DMS 273 treated with DMSO at 0.1 percent for 48 hours (cell line): Measurements from ENCODE around the gene KRTAP9-4.
"Not testable (repeated sequence)": the region's sequence is repeated elsewhere in the genome, so short reads cannot be mapped to it uniquely, and the experiment has no call there.

Experiments
- DNase-seq: peaks from one replicate; lab custom pipeline; 2025; lab: John Stamatoyannopoulos, UW

KRTAP9-4 gene

DNA sequence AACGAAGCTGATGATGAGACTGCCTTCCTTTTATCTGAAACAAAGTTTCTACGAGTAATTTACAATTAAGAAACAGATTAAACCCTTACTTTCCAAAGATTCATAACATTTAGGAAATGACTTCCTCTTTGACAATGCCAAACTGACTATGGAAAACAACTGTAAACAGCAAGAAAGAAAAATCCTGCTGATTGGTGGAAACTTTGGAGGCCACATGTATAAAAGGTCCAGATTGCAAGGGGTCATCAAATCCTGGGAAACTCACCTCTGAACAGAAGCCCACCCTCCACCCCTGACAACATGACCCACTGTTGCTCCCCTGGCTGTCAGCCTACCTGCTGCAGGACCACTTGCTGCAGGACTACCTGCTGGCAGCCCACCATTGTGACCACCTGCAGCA, 15.6 kb downstream of the KRTAP9-4 start, which contains the start of gene KRTAP9-6:
TSS of gene KRTAP9-6 (plus strand) at position 301 of the 400 bp plus-strand sequence. CDS start at position 301, 0 bp downstream.
- DNase-seq, result no peak

DNA sequence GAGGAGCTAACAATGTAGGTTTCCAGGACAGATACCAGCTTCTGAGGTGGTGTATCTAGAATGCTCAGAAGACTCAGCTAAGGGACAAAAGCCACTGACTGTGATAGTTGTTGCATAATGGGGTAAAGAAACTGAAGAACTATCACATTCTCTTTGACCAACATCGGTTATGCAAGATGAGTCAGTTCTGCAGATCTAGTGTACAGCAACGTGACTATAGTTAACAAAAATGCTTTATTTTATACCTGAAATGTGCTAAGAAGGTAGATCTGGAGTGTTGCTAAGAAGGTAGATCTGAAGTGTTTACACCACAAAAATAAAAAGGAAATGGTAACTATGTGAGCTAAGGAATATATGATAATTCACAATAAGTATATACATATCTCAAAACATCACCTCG, 18.2 kb downstream of the KRTAP9-4 start:
- DNase-seq, result no peak

DNA sequence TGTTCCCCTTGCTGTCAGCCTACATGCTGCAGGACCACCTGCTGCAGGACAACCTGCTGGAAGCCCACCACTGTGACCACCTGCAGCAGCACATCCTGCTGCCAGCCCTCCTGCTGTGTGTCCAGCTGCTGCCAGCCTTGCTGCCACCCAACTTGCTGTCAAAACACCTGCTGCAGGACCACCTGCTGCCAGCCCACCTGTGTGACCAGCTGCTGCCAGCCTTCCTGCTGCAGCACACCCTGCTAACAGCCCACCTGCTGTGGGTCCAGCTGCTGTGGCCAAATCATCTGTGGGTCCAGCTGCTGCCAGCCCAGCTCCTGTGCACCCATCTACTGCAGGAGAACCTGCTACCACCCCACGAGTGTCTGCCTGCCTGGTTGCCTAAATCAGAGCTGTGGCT, 21.8 kb downstream of the KRTAP9-4 start:
- not testable (repeated sequence) for DNase-seq

DNA sequence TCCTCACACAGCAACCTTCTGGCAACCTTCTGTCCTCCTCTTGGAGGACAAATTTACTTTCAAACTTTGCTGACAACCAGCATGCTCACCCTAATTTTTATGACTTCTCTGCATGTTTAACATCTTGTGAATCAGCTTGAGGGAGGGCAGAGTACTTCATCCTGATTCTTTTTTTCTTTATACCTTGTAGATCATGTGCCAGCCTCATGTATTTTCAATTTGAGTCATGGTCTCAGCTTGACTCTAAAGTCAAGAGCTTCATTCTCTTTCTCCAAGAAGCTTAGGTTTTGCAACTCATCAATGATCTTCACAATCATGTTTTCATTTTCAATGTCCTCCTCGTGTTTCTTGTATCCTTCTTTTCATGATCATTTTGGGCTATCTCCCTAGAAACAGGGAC, 22.4 kb downstream of the KRTAP9-4 start:
- DNase-seq, result no peak

DNA sequence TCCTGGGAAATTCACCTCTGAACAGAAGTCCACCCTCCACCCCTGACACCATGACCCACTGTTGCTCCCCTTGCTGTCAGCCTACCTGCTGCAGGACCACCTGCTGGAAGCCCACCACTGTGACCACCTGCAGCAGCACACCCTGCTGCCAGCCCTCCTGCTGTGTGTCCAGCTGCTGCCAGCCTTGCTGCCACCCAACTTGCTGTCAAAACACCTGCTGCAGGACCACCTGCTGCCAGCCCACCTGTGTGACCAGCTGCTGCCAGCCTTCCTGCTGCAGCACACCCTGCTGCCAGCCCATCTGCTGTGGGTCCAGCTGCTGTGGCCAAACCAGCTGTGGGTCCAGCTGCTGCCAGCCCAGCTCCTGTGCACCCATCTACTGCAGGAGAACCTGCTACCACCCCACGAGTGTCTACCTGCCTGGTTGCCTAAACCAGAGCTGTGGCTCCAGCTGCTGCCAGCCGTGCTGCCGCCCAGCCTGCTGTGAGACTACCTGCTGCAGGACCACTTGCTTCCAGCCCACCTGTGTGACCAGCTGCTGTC, 26.2 kb downstream of the KRTAP9-4 start, which contains the start of gene KRTAP9-7:
TSS of gene KRTAP9-7 (plus strand) at position 51 of the 543 bp plus-strand sequence. CDS start at position 51, 0 bp downstream.
- not testable (repeated sequence) for DNase-seq

DNA sequence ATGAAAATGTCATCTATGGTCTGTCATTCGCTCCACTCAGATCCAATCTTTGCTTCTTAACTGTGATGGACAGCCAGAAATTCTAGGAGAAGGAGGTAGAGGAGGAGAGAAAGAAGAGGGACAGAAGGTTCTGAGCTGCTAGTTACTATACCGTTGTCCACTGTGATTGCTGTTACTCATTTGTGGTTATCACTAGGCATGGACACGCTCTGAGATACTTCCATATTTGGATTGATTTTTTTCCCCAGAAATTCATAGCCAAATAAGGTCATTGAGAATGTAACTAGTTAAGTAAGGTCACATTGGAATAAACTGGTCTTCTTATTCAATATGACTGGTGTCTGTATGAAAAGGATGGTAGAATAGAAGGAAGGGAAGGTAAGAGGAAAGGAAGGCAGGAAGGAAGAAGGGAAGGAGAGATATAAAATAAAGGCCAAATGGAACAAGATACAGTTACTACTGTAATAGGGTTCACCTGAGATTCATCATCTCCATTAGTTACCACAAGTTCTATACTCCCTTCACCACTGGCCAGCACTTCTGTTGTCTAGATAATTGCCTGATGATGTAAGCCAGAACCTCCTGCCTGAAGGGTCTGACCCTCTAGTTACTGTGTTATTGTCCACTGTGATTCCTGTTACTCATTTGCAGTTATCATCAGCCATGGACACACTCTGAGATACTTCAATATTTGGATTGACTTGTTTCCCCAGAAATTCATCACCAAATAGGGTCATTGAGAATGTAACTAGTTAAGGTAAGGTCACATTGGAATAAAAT, 28.9 kb downstream of the KRTAP9-4 start:
- DNase-seq, result no peak

DNA sequence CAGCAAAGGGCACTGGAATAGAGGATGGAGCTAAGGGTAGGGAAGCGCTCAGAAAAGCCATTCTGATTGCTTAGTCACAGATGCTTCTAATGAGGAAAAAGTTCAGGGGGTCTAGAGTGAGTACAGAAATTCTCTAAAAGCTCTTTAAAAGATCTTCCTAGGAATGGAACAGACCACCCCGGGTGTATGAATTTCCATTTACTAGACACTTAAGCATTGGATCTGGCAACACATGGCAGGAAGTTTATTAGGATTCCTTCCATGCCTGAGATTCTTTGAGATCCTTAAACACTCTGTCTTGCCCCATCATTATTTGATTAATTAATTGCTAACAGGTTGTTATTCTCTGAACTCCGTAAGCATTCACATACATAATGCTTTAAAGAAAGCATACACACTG, 34.6 kb downstream of the KRTAP9-4 start:
- no peak for DNase-seq

DNA sequence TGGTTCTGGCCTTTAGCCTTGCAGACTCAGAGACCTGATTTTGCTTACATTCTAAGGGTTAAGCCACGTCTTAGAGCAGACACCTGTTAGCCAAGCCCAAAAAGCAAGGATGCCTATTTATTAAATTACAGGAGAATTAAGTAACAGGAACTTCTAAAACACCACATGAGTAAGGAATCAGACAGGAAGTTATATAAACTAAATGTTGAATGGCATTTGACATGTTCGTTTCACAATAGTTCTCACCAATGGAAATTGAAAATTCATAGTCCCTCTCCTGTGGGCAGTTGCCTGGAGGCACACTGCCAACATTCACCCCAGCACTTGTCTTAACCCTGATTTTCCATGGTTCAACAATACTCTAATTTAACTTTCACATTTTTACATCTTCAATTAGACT, 35.1 kb downstream of the KRTAP9-4 start:
- DNase-seq, result no peak

DNA sequence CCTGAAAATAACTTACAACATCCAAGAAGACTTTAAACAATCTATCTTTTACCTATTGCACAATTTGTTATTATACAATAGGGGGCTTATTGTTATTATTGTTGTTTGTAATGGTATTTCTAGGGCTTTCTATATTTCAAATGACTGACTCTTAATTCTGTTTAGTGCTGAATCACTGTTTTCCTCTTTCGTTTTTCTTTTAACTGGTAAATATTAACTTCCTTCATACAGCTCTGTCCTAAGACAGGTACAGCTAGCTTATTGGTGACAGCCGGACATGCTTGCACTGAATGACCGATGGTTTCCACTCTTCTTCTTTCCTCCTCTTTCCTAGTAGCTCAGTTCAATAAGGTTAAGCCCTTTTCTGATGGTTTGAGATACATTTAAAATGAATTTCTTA, 37.6 kb downstream of the KRTAP9-4 start:
- DNase-seq, result no peak

DNA sequence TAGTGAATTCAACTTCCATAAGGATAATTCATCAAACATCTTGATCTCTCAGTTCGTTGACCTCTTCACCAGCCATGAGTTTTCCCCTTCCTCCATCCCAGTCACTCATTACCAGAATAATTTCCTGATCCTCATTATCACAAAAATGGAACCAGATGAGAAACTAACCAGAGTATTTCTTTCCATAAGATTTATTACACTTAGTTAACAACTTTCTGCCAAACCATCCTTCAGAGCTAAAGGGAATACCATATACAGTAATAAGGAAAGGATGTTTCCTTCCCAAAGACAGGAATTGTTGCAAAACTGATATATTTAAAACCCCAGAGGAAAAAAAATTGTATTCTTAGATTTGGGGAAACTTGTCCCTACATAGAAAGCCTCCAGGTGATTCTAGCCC, 44.5 kb downstream of the KRTAP9-4 start:
- no peak for DNase-seq

DNA sequence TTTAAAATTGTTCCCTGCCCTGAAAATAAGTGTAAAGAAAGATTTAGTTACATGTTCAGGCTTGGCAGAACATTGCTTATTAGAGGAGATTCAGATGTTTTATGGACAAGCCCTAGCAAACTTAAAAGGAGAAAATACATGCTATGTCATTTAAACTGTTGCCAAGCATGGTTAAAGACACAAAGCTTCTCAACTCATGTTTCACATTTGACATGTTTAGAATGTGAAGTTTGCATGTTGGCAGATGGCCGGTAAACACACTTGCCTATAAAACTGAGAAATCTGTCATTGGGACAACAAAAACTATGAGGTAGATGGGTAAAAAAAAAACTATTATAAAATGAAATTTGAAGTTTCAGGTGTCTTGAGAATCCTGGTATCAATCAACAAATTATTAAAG, 47.4 kb downstream of the KRTAP9-4 start:
- no peak for DNase-seq

DNA sequence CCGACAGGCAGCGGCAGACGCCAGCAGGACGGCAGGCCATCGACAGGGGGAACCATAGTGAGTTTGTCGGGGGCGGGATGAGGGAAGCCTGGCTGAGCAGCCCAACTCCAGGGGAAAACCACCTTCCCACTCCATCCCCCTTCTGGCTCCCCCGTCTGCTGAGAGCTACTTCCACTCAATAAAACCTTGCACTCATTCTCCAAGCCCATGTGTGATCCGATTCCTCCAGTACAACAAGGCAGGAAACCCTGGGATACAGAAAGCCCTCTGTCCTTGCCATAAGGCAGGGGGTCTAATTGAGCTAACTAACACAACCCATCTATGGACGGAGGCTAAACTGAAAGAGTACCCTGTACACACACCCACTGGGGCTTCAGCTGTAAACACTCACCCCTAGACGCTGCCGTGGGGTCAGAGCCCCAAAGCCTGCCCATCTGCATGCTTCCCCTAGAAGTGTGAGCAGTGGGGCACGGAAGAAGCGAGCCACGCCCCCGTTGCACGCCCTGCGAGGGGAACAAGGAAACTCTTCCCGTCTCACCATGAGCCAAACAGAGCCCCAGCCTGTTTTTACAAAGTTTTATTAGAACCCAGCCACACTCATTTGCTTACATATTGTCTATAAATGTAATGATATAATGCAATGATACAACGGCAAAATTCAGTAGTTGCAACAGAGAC, 49.1 kb downstream of the KRTAP9-4 start:
- DNase-seq, result no peak
